Measurements from ENCODE around the gene SBF1.

- TF ChIP-seq ZNF565 (CRISPR knock-in tag; conservative IDR thresholded peaks at IDR 0.05; ENCODE audit: low read depth) (no peak), RARB (CRISPR knock-in tag; IDR thresholded peaks at IDR 0.05) (no peak), ARNTL (CRISPR knock-in tag; IDR thresholded peaks at IDR 0.05; ENCODE audit: borderline replicate concordance, low read depth) (no peak), POU6F1 (CRISPR knock-in tag; IDR thresholded peaks at IDR 0.05; ENCODE audit: borderline replicate concordance, low read depth) (no peak), SNAI2 (CRISPR knock-in tag; IDR thresholded peaks at IDR 0.05) (no peak)
These were observed 41.2 kb upstream of the SBF1 start for GRCh38 chr22:50516068-50516467.

All from SK-N-SH treated with all-trans-retinoic acid at 6 μM for 48 hours (cell line).